SIG-M5 (cell line): ENCODE measurements around the gene SEC16B.
"Not testable (repeated sequence)": the region's sequence is repeated elsewhere in the genome, so short reads cannot be mapped to it uniquely, and the experiment has no call there.

ENCODE experiments used
- DNase-seq: peaks from one replicate; lab custom pipeline; 2025; lab: John Stamatoyannopoulos, UW

The SEC16B gene, protein sequence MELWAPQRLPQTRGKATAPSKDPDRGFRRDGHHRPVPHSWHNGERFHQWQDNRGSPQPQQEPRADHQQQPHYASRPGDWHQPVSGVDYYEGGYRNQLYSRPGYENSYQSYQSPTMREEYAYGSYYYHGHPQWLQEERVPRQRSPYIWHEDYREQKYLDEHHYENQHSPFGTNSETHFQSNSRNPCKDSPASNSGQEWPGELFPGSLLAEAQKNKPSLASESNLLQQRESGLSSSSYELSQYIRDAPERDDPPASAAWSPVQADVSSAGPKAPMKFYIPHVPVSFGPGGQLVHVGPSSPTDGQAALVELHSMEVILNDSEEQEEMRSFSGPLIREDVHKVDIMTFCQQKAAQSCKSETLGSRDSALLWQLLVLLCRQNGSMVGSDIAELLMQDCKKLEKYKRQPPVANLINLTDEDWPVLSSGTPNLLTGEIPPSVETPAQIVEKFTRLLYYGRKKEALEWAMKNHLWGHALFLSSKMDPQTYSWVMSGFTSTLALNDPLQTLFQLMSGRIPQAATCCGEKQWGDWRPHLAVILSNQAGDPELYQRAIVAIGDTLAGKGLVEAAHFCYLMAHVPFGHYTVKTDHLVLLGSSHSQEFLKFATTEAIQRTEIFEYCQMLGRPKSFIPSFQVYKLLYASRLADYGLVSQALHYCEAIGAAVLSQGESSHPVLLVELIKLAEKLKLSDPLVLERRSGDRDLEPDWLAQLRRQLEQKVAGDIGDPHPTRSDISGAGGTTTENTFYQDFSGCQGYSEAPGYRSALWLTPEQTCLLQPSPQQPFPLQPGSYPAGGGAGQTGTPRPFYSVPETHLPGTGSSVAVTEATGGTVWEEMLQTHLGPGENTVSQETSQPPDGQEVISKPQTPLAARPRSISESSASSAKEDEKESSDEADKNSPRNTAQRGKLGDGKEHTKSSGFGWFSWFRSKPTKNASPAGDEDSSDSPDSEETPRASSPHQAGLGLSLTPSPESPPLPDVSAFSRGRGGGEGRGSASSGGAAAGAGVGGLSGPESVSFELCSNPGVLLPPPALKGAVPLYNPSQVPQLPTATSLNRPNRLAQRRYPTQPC

DNA sequence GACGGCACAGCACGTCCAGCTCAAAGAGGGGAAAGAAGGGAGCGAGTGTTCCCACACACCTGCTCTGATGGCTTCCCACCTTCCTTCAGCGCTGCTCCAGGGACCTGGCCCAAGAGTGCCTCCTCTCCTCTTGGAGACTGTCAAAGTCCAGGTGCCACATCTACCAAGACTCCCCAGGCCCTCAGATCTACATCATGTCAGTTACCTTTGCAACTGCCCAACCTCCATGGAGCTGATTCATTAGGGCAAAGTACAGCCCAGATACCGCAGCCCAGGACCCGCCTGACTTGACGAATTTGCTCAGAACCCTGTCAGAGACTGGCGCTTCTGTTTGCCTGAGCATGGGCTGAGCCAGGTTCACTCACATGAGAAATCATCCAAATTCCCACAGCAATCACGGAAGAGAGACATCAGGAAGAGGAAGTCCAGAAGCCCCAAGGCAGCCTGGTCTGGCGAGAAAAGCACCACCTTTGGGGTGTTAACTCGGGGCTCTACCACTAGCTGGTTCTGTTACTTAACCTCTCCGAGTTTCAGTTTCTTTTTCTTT is at the start of gene SEC16B:
SEC16B (minus strand) TSS at position 234 of the 547 bp plus-strand sequence. CDS start 2,077 bp downstream, outside the sequence.
- no peak for DNase-seq

GRCh38 chr1:178019622-178020021 is 49.8 kb upstream of the SEC16B start:
- no peak for DNase-seq

DNA sequence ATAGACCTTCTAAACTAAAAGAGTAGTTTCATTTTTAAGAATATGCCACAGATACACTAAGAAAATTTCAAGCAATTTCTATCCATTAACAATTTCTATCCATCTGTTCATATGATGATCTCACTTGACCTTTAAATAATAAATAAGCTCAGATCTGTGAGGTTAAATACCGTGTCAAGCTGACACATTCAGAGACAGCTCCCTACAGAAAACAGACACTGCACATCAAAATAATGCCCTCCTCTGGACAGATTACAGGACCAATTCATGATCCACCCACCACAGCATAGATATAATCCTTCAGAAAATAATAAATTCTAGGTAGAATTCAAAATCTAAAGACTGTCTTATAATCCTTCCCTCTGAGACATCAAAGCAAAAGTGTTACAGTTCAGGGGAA is 49.4 kb upstream of the SEC16B start:
- no peak for DNase-seq

GRCh38 chr1:178017517-178017916 is 47.7 kb upstream of the SEC16B start:
- DNase-seq = no peak

DNA sequence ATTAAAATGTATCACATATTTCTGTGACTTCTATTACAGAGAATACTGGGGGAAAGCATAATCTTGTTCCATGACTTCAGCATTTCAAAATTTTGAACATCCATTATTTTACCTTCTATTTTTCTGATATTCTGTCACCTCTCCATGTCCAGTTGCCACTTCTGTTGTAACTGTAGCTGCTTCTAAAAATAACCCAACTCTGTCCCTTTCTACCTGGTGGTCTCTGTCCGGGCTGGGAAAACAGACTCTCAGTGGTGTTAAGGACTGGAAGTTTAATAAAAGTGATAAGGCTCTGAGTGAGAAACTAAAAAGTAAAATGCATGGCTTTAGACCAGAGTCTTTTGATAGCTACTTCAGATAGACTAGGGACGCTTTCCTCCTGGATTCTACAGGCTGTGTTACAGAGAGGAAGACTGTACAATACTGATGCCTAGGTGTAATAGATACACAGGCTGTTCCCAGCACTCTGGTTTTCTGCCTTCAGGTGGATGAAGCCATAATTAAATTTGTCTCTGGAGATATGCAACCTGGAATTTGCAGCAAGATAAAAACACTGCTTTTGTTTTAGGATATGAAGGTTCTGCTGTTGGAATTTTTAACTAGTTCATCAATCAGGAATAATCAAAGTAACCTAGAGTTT is 42.1 kb upstream of the SEC16B start:
- DNase-seq = no peak

GRCh38 chr1:178011465-178011828 is 41.6 kb upstream of the SEC16B start:
- DNase-seq = no peak

- no peak for DNase-seq
Measured at GRCh38 chr1:178010674-178011464, 41.0 kb upstream of the SEC16B start.

DNA sequence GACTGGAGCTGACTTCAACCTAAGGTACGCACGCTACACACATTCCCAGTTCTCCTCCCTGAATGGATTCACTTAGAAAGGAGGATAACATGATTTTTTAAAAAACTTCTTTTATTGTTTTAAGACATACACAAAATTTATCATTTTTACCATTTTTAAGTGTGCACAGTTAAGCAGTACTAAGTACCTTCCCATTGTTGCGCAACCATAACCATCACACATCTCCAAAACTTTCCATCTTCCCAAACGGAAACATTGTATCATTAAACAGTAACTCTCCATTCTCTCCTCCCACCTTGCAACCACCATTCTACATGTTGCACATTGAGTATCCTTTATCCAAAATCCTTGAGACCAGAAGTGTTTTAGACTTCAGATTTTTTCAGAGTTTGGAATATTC is 36.2 kb upstream of the SEC16B start:
- no peak for DNase-seq

DNA sequence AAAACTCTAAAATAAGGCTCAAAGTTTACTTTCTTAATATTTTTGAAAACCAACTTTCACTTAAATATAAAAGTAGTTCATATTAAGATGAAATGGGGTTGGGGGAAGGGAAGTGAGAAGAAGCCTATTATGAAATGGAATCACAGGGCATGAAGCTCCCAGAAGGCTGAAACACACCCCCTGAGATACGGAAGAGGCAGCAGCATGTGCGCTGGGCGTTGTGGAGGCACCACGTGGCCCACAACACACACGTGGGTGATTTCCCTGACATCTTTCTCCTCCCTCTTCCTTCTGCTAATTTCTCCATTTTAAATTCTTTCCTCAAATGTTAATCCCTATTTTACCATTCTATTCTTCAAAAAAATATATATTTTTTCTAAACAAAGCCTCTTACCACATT is 35.6 kb upstream of the SEC16B start:
- DNase-seq = no peak

DNA sequence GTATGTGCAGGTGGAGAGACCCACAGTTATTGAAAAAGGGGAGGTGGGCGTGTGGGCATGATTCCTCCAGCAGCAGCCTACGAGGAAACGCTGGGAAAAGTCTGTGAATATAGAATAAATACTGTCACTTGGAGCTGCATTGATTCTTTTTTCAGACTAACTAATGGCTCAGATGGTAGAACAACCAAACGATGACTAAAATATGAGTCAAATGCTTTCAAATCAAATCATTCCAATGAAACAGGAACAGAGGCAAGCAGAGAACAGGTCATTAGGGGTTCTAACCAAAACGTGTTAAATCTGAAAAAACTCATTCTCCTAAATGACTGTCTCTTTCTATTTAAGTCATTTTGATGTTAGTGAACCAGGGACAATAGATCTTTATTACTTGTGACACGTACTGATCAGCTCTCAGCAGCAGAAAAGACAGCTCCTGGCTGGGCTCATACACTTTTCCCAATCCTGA is 35.1 kb upstream of the SEC16B start:
- no peak for DNase-seq

DNA sequence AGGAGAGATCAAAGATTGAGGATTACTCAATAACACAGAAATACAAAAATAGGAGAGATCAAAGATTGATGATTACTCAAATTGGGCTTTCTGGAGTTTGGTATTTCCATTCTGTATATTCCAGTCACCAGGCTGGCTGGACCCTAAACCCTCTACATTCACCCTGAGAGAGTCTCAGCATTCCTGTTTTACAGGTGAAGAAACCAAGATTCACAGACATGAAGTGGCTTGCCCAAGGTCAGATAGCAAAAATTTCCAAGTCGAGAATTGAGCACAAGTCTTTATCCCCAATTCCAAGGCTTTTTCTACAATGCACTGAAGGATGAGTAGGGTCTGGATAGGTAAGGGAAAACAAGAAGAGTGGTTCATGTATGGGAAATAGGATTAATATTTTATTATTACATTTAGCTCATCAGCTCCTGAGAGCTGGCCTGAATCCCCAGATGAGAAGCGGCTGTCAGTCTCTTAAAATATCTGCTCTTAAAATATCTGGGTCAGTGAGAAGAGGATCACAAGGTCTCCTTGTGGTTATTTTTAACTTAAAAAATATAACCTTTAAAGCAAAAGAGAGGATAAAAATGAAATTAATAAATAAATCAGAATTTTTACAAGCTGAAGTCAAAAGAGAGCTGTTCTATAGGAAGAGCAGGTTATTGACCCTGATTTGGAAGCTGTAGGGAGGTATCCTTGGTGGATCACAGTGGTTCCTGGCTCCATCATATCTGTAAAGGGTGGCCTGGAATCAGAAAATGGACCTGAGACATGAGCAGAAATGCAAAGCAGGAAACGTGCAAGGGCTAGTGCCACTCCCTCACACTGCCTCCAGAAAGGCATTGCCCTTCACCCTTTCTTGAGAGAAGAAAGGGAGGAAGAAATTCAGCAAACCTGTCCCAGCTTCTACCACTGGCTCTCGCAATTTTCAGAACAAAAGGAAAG is 29.1 kb upstream of the SEC16B start:
- DNase-seq = no peak

GRCh38 chr1:177996957-177997356 is 27.1 kb upstream of the SEC16B start:
- DNase-seq = no peak

DNA sequence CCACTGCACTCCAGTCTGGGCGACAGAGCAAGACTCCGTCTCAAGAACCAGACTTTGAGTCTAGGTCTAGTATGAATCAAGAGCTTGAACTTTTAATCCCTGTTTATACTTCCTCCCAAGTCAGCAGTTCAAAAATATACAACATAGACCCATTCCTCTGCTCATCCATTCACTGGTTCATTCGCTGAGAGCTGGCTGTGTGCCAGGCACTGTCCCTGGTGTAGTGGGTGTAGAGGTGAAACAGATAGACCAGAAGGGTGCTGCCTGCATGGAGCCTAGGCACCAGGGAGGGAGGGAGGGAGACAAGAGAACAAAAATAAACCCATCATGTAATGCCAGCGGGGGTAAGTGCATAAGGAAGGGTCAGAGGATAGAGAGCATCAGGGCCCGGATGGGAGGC is 25.5 kb upstream of the SEC16B start:
- no peak for DNase-seq

DNA sequence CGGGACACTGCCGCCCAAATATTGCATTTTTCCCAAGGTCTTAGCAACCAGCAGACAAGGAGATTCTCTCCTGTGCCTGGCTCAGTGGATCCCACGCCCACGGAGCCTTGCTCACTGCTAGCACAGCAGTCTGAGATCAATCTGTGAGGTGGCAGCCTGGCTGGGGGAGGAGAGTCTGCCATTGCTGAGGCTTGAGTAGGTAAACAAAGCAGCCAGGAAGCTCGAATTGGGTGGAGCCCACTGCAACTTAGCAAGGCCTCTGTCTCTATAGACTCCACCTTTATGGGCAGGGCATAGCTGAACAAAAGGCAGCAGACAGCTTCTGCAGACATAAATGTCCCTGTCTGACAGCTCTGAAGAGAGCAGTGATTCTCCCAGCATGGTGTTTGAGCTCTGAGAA is 16.4 kb upstream of the SEC16B start:
- not testable (repeated sequence) for DNase-seq

- no peak for DNase-seq
Measured at GRCh38 chr1:177984761-177985160, 14.9 kb upstream of the SEC16B start.

DNA sequence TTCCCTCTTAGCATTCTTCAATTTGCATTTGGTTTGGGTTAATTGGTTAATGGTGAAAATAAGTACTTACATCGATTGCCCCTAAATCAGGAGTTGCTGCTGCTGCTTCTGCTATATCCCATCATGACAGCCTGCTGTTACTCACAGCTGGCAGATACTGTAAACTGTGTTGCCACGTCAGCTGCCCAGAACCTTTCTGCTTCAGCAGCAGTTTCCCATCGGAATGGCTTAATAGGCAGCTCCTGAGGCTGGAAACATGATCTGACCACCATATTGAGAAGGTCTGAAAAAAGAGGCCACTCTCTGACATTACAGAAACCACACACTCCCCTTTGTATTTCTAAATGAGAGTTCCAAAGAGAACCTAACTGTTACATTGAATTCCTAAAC is 14.3 kb upstream of the SEC16B start:
- DNase-seq = no peak

- DNase-seq = no peak
Measured at GRCh38 chr1:177983482-177984135, 13.8 kb upstream of the SEC16B start.

- DNase-seq = no peak
Measured at GRCh38 chr1:177983077-177983476, 13.2 kb upstream of the SEC16B start.

DNA sequence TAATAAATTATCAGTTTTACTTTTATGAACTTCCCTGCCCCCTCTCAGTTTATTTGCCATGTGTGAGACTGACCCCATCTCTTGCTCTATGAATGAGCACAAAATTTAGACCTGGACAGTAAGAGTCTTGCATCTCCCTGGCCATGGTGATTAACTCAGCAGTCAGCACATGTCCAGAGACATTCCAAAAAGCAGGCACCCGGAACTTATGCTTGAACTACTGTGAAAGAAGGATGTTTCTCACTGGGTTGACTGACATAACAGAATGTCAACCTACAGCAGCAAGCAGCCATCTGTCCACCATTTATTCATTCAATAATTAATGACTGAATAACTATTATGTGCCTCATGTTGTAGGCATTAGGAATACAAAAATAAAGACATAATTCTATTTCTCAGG is 11.3 kb upstream of the SEC16B start:
- no peak for DNase-seq
